ENCODE measurements around the gene RAPGEF6.
"Not testable (repeated sequence)": the region's sequence is repeated elsewhere in the genome, so short reads cannot be mapped to it uniquely, and the experiment has no call there.

Gene RAPGEF6

GRCh38 chr5:131505237-131505908 is 129.7 kb downstream of the RAPGEF6 start:
- no peak for TF ChIP-seq CTCF (IDR thresholded peaks at IDR 0.05; ENCODE audit: control insufficient read depth, extremely low read depth, insufficient read depth)
- H3K4me3 ChIP-seq (ENCODE audit: low read depth, low read length): no peak overlapping the region

GRCh38 chr5:131496400-131496713 is 138.7 kb downstream of the RAPGEF6 start:
- no peak overlapping the region for H3K4me3 ChIP-seq (ENCODE audit: low read depth, low read length)
- TF ChIP-seq CTCF (IDR thresholded peaks at IDR 0.05; ENCODE audit: control insufficient read depth, extremely low read depth, insufficient read depth): no peak
- DNase-seq (ENCODE audit: low read depth): no peak

More at GRCh38 chr5:131505237-131505908, 129.7 kb downstream of the RAPGEF6 start:
- DNase-seq (ENCODE audit: low read depth): no peak

- TF ChIP-seq CTCF (IDR thresholded peaks at IDR 0.05; ENCODE audit: control insufficient read depth, extremely low read depth, insufficient read depth): no peak
- no peak for DNase-seq (ENCODE audit: low read depth)
- H3K4me3 ChIP-seq (ENCODE audit: low read depth, low read length): no peak overlapping the region
These were observed 139.3 kb downstream of the RAPGEF6 start for GRCh38 chr5:131495536-131496399.

GRCh38 chr5:131491749-131492148 is 143.3 kb downstream of the RAPGEF6 start:
- no peak overlapping the region for H3K4me3 ChIP-seq (ENCODE audit: low read depth, low read length)
- no peak for TF ChIP-seq CTCF (IDR thresholded peaks at IDR 0.05; ENCODE audit: control insufficient read depth, extremely low read depth, insufficient read depth)
- no peak for DNase-seq (ENCODE audit: low read depth)

GRCh38 chr5:131488463-131488862 is 146.6 kb downstream of the RAPGEF6 start:
- no peak for DNase-seq (ENCODE audit: low read depth)
- no peak overlapping the region for H3K4me3 ChIP-seq (ENCODE audit: low read depth, low read length)
- no peak for TF ChIP-seq CTCF (IDR thresholded peaks at IDR 0.05; ENCODE audit: control insufficient read depth, extremely low read depth, insufficient read depth)

GRCh38 chr5:131487371-131487770 is 147.7 kb downstream of the RAPGEF6 start:
- not testable (repeated sequence) for DNase-seq (ENCODE audit: low read depth); H3K4me3 ChIP-seq (ENCODE audit: low read depth, low read length)

GRCh38 chr5:131482617-131483016 is 152.4 kb downstream of the RAPGEF6 start:
- TF ChIP-seq CTCF (IDR thresholded peaks at IDR 0.05; ENCODE audit: control insufficient read depth, extremely low read depth, insufficient read depth): no peak
- no peak overlapping the region for H3K4me3 ChIP-seq (ENCODE audit: low read depth, low read length)
- DNase-seq (ENCODE audit: low read depth): no peak

Measured in LNCaP clone FGC (cell line).